Astrocyte of the hippocampus (primary cell): Measurements from ENCODE around the gene SYPL1.

ENCODE experiments used
- DNase-seq: peaks from one replicate; pipeline ENCODE4 v3.0.0; 2011; ENCODE audit warnings: low read depth, low spot score

Gene SYPL1

GRCh38 chr7:106094780-106095179, 17.3 kb downstream of the SYPL1 start:
- no peak for DNase-seq

GRCh38 chr7:106092204-106092603, 19.9 kb downstream of the SYPL1 start:
- no peak for DNase-seq

GRCh38 chr7:106089647-106090046, 22.5 kb downstream of the SYPL1 start:
- no peak for DNase-seq

GRCh38 chr7:106088014-106088413, 24.1 kb downstream of the SYPL1 start:
- DNase-seq: no peak

GRCh38 chr7:106086062-106086461, 26.1 kb downstream of the SYPL1 start:
- DNase-seq: no peak

GRCh38 chr7:106085015-106085414, 27.1 kb downstream of the SYPL1 start:
- no peak for DNase-seq

GRCh38 chr7:106083717-106084116, 28.4 kb downstream of the SYPL1 start:
- DNase-seq: no peak

- no peak for DNase-seq
Measured at GRCh38 chr7:106082087-106082854, 29.8 kb downstream of the SYPL1 start.

- DNase-seq: no peak
Measured at GRCh38 chr7:106080300-106080987, 31.7 kb downstream of the SYPL1 start.

GRCh38 chr7:106076537-106076936, 35.6 kb downstream of the SYPL1 start:
- no peak for DNase-seq

GRCh38 chr7:106075937-106076336, 36.2 kb downstream of the SYPL1 start:
- peak; percentile 79 for DNase-seq

- DNase-seq: no peak
Measured at GRCh38 chr7:106074257-106074656, 37.9 kb downstream of the SYPL1 start.

- no peak for DNase-seq
Measured at GRCh38 chr7:106073701-106074100, 38.4 kb downstream of the SYPL1 start.

- DNase-seq: no peak
Measured at GRCh38 chr7:106072715-106073091, 39.4 kb downstream of the SYPL1 start.

- peak; percentile 25 for DNase-seq
Measured at GRCh38 chr7:106071999-106072714, 40.0 kb downstream of the SYPL1 start.

GRCh38 chr7:106071356-106071998, 40.6 kb downstream of the SYPL1 start:
- no peak for DNase-seq

- DNase-seq: no peak
Measured at GRCh38 chr7:106070567-106071254, 41.4 kb downstream of the SYPL1 start.

GRCh38 chr7:106070201-106070551, 41.9 kb downstream of the SYPL1 start:
- DNase-seq: peak; percentile 63

- no peak for DNase-seq
Measured at GRCh38 chr7:106069471-106070200, 42.5 kb downstream of the SYPL1 start.

GRCh38 chr7:106068986-106069385, 43.1 kb downstream of the SYPL1 start:
- DNase-seq: no peak

- DNase-seq: no peak
Measured at GRCh38 chr7:106068538-106068961, 43.6 kb downstream of the SYPL1 start.
